ENCODE measurements around the gene FMNL2. TPM values are rescaled to one million over a fixed set of nuclear protein-coding genes. Genes with fewer than 3 reads are reported as not detected.

FMNL2 gene
- total RNA-seq, 1 experiment from 2014 or later, result 43.1 TPM

DNA sequence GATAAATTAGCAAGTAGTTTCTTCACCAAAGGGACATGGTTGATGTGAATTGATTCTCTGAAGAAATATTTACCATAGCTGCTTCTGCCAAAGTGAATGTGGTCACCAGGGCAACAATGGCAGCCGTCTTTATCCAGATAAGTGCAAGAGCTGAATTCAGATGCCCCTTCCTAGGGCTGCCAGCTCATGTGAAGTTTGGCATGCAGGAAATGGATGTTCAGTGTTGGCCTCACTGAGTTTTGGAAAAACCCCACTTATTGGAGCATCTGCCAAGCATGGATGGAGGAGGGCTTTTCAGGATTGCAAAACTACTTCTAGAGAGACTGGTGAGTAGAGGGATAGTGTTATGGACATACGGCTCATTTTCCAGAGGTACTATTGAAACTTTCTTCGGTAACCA lies 80.8 kb downstream of the FMNL2 start:
- no TSS peak for BruUV-seq (replicated peaks)
- intact Hi-C loops (cut with micrococcal nuclease; ENCODE audit: unreplicated experiment), result no loop called here
- TF ChIP-seq, protein P1, sequence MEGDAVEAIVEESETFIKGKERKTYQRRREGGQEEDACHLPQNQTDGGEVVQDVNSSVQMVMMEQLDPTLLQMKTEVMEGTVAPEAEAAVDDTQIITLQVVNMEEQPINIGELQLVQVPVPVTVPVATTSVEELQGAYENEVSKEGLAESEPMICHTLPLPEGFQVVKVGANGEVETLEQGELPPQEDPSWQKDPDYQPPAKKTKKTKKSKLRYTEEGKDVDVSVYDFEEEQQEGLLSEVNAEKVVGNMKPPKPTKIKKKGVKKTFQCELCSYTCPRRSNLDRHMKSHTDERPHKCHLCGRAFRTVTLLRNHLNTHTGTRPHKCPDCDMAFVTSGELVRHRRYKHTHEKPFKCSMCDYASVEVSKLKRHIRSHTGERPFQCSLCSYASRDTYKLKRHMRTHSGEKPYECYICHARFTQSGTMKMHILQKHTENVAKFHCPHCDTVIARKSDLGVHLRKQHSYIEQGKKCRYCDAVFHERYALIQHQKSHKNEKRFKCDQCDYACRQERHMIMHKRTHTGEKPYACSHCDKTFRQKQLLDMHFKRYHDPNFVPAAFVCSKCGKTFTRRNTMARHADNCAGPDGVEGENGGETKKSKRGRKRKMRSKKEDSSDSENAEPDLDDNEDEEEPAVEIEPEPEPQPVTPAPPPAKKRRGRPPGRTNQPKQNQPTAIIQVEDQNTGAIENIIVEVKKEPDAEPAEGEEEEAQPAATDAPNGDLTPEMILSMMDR (conservative IDR thresholded peaks at IDR 0.05; ENCODE audit: low read depth, low read length), result no peak
- TF ChIP-seq EZH2 (IDR thresholded peaks at IDR 0.05; ENCODE audit: borderline replicate concordance, low read depth, low read length, poor library complexity, severe bottlenecking), result no peak
- H3K27me3 ChIP-seq (replicated peaks; ENCODE audit: insufficient read depth, low read depth, low read length, poor library complexity), result no peaks in the 10 kb centered on the region
- H3K9me3 ChIP-seq (ENCODE audit: low read depth, low read length, poor library complexity, severe bottlenecking), result no peaks in the 10 kb centered on the region
- POLR2A ChIA-PET (ENCODE audit: low non-redundant PET), result interaction anchor here (0.6 kb wide), 1 partner anchor 18 kb away, joined by 3 read pairs; no protein-coding TSS in a partner anchor
- H3K36me3 ChIP-seq (ENCODE audit: insufficient read depth, low read length, poor library complexity, severe bottlenecking), result no peaks in the 10 kb centered on the region
- no peak overlapping the region for H3K27ac ChIP-seq (ENCODE audit: low read depth, low read length, poor library complexity, severe bottlenecking)
- CTCF ChIA-PET, result interaction anchor here (0.9 kb wide), 1 partner anchor 8 kb away, joined by 3 read pairs; no protein-coding TSS in a partner anchor
- H3K4me1 ChIP-seq (ENCODE audit: insufficient read depth, low read length, poor library complexity, severe bottlenecking), result peaks cover 50% of the 10 kb centered on the region
- no peak overlapping the region for H3K4me3 ChIP-seq (ENCODE audit: low read depth, low read length, poor library complexity, severe bottlenecking)
- no peak for DNase-seq (ENCODE audit: low spot score)

DNA sequence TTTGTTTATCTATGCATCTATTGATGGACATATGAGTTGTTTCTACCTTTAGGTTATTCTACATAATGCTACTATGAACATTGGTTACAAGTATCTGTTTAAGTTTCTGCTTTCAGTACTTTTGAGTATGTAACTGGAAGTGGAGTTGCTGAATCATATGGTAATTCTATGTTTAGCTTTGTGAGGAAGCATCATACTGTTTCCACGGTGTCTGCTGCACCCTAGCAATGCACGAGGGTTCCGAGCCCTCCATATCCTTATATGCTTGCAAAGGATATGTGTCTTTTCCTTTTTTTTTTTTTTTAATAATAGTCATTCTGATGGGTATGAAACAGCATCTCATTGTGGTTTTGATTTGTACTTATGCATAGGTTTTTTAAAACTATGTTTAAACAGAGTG lies 83.7 kb downstream of the FMNL2 start:
- CTCF ChIA-PET, result interaction anchor here (1.4 kb wide), 1 partner anchor 243 kb away, joined by 3 read pairs; no protein-coding TSS in a partner anchor

DNA sequence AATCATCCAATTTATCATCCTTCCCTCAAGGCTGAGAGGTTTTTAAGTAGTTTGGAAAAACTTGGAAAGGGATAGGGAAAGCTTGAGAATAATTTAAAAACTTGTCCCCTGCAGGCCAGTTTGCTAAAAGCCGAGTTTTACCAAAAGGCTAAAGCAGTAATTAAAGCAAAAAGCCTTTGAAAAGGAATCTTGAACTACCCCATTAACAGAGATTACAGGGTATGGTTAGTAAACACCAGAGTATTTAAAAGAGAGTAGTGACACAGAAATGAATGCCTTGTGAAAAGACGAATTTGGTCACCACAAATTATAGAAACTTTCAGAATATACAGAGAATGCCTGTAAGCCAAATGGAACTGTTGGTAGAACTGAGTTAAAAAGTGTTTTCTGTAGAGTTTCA lies 85.0 kb downstream of the FMNL2 start:
- TF ChIP-seq, protein P1 (conservative IDR thresholded peaks at IDR 0.05; ENCODE audit: low read depth, low read length), result no peak
- TF ChIP-seq EZH2 (IDR thresholded peaks at IDR 0.05; ENCODE audit: borderline replicate concordance, low read depth, low read length, poor library complexity, severe bottlenecking), result no peak
- no peaks in the 10 kb centered on the region for H3K27me3 ChIP-seq (replicated peaks; ENCODE audit: insufficient read depth, low read depth, low read length, poor library complexity)
- intact Hi-C loops (cut with micrococcal nuclease; ENCODE audit: unreplicated experiment), result loop anchor here (5.0 kb wide), 2 partner anchors 207 to 243 kb away; partner anchors contain the start of gene STAM2
- peak overlapping the region; percentile 86 for H3K27ac ChIP-seq (ENCODE audit: low read depth, low read length, poor library complexity, severe bottlenecking)
- ChIA-PET CTCF (no interaction called here), POLR2A (ENCODE audit: low non-redundant PET) (interaction anchor here (0.6 kb wide), 1 partner anchor 12 kb away, joined by 3 read pairs; no protein-coding TSS in a partner anchor)
- H3K36me3 ChIP-seq (ENCODE audit: insufficient read depth, low read length, poor library complexity, severe bottlenecking), result no peaks in the 10 kb centered on the region
- H3K4me3 ChIP-seq (ENCODE audit: low read depth, low read length, poor library complexity, severe bottlenecking), result no peak overlapping the region
- no peaks in the 10 kb centered on the region for H3K9me3 ChIP-seq (ENCODE audit: low read depth, low read length, poor library complexity, severe bottlenecking)
- no TSS peak for BruUV-seq (replicated peaks)
- no peak for DNase-seq (ENCODE audit: low spot score)
- H3K4me1 ChIP-seq (ENCODE audit: insufficient read depth, low read length, poor library complexity, severe bottlenecking), result peaks cover 64% of the 10 kb centered on the region

More for the DNA sequence above, 83.7 kb downstream of the FMNL2 start:
- no peak for DNase-seq (ENCODE audit: low spot score)
- TF ChIP-seq EZH2 (IDR thresholded peaks at IDR 0.05; ENCODE audit: borderline replicate concordance, low read depth, low read length, poor library complexity, severe bottlenecking), result no peak
- TF ChIP-seq, protein P1 (conservative IDR thresholded peaks at IDR 0.05; ENCODE audit: low read depth, low read length), result no peak
- H3K4me1 ChIP-seq (ENCODE audit: insufficient read depth, low read length, poor library complexity, severe bottlenecking), result peaks cover 63% of the 10 kb centered on the region
- H3K9me3 ChIP-seq (ENCODE audit: low read depth, low read length, poor library complexity, severe bottlenecking), result no peaks in the 10 kb centered on the region
- H3K27ac ChIP-seq (ENCODE audit: low read depth, low read length, poor library complexity, severe bottlenecking), result no peak overlapping the region
- no peak overlapping the region for H3K4me3 ChIP-seq (ENCODE audit: low read depth, low read length, poor library complexity, severe bottlenecking)
- BruUV-seq (replicated peaks), result no TSS peak
- H3K36me3 ChIP-seq (ENCODE audit: insufficient read depth, low read length, poor library complexity, severe bottlenecking), result no peaks in the 10 kb centered on the region
- no peaks in the 10 kb centered on the region for H3K27me3 ChIP-seq (replicated peaks; ENCODE audit: insufficient read depth, low read depth, low read length, poor library complexity)
- intact Hi-C loops (cut with micrococcal nuclease; ENCODE audit: unreplicated experiment), result no loop called here
- POLR2A ChIA-PET (ENCODE audit: low non-redundant PET), result no interaction called here

All from A673 (cell line).